NCI-H1436 treated with DMSO at 0.1 percent for 48 hours (cell line): ENCODE results near the gene IFI30.
"Not testable (repeated sequence)": the region's sequence is repeated elsewhere in the genome, so short reads cannot be mapped to it uniquely, and the experiment has no call there.

ENCODE experiments used
- DNase-seq: peaks from one replicate; lab custom pipeline; 2025; lab: John Stamatoyannopoulos, UW

Gene IFI30

GRCh38 chr19:18203408-18203862 lies 29.8 kb downstream of the IFI30 start:
- DNase-seq = no peak

- peak; percentile 99 for DNase-seq
These were observed 30.3 kb downstream of the IFI30 start, which contains the start of gene RAB3A for GRCh38 chr19:18203863-18204393. Gene RAB3A, minus strand, starts transcription at chr19:18204042. Its CDS starts 1,302 bp downstream, at chr19:18202740.

GRCh38 chr19:18204394-18205199 lies 31.0 kb downstream of the IFI30 start:
- DNase-seq = no peak

- no peak for DNase-seq
These were observed 31.7 kb downstream of the IFI30 start for GRCh38 chr19:18205200-18205892.

GRCh38 chr19:18206018-18206417 lies 32.4 kb downstream of the IFI30 start:
- DNase-seq = no peak

GRCh38 chr19:18208098-18208951 lies 34.7 kb downstream of the IFI30 start:
- DNase-seq = no peak

GRCh38 chr19:18209912-18210311 lies 36.3 kb downstream of the IFI30 start:
- DNase-seq = not testable (repeated sequence)

- no peak for DNase-seq
These were observed 38.1 kb downstream of the IFI30 start for GRCh38 chr19:18211683-18212082.

- no peak for DNase-seq
These were observed 41.3 kb downstream of the IFI30 start for GRCh38 chr19:18214779-18215433.

- DNase-seq = no peak
These were observed 43.2 kb downstream of the IFI30 start for GRCh38 chr19:18216789-18217188.

- no peak for DNase-seq
These were observed 44.5 kb downstream of the IFI30 start for GRCh38 chr19:18218159-18218558.

GRCh38 chr19:18218600-18218999 lies 45.0 kb downstream of the IFI30 start:
- no peak for DNase-seq

- no peak for DNase-seq
These were observed 46.5 kb downstream of the IFI30 start for GRCh38 chr19:18219911-18220631.

- no peak for DNase-seq
These were observed 47.1 kb downstream of the IFI30 start for GRCh38 chr19:18220632-18221275.

- no peak for DNase-seq
These were observed 48.5 kb downstream of the IFI30 start for GRCh38 chr19:18221815-18222725.

GRCh38 chr19:18223860-18224524 lies 50.4 kb downstream of the IFI30 start:
- no peak for DNase-seq

- DNase-seq = peak; percentile 87
These were observed 51.1 kb downstream of the IFI30 start for GRCh38 chr19:18224525-18225354.

- DNase-seq = no peak
These were observed 51.7 kb downstream of the IFI30 start for GRCh38 chr19:18225355-18225701.
